Naive thymus-derived CD8-positive, alpha-beta T cell (primary cell): ENCODE results near the gene SPEG. TPM values are rescaled to one million over a fixed set of nuclear protein-coding genes. Genes with fewer than 3 reads are reported as not detected.
"Not testable (repeated sequence)": the region's sequence is repeated elsewhere in the genome, so short reads cannot be mapped to it uniquely, and the experiment has no call there.

Experiments used
- ATAC-seq, 2 donors: fragments of 150-1000 bp; cut with Tn5 transposase in 1 of 2; sonication (Bioruptor Pico), chemical (Tn5 transposase) in 1 of 2; 1 replicate in 1 of 2; 2 replicates in 1 of 2; pipeline ENCODE4 v1.10.0; 2021; ENCODE audit warnings: mild to moderate bottlenecking in 2 of 2, moderate library complexity in 2 of 2
- POLR2A ChIA-PET: fragments of 350-600 bp; sonication (Branson Sonifier 250); formaldehyde crosslinking; loops from one replicate; lab custom pipeline; 2021; ENCODE audit warnings: antibody characterized with exemption; lab: Charles Lee
- DNase-seq, 10 donors: peaks; one replicate each; pipeline versions ENCODE4 v3.0.0 to v3.0.0-alpha.2; 2020 to 2022
- H3K27ac Mint-ChIP-seq, 10 donors: one replicate each; pipeline ENCODE4 v1.8.0; 2020 to 2022; ENCODE audit warnings: mild to moderate bottlenecking in 10 of 10, mixed read lengths in 10 of 10, moderate library complexity in 4 of 10, inconsistent platforms in 1 of 10
- H3K27me3 Mint-ChIP-seq, 5 donors: one replicate each; pipeline ENCODE4 v1.8.0; 2021 to 2022; ENCODE audit warnings: mixed read lengths in 5 of 5
- H3K36me3 Mint-ChIP-seq, 3 donors: one replicate each; pipeline ENCODE4 v1.8.0; 2020 to 2022; ENCODE audit warnings: mixed read lengths in 3 of 3, mild to moderate bottlenecking in 2 of 3, inconsistent platforms in 1 of 3
- H3K4me1 Mint-ChIP-seq, 4 donors: one replicate each; pipeline ENCODE4 v1.8.0; 2021 to 2022; ENCODE audit warnings: mixed read lengths in 4 of 4
- H3K4me3 Mint-ChIP-seq, 10 donors: one replicate each; pipeline ENCODE4 v1.8.0; 2020 to 2022; ENCODE audit warnings: mild to moderate bottlenecking in 10 of 10, mixed read lengths in 10 of 10, moderate library complexity in 6 of 10, inconsistent platforms in 1 of 10
- H3K9me3 Mint-ChIP-seq, 9 donors: one replicate each; pipeline ENCODE4 v1.8.0; 2020 to 2022; ENCODE audit warnings: mixed read lengths in 9 of 9, mild to moderate bottlenecking in 3 of 9, inconsistent platforms in 1 of 9, moderate library complexity in 1 of 9
- polyA plus RNA-seq, 3 donors: library from polyadenylated mRNA; unstranded; fragments of 300-500 nt; fragmentation: Illumina TruSeq; gene quantifications; one replicate each; pipeline ENCODE4 v1.2.3, GENCODE V29; 2021
- total RNA-seq, 8 experiments: library from RNA in 2 of 8; stranded (reverse) in 2 of 8; gene quantifications; one replicate each; pipeline ENCODE4 v1.2.3 and lab custom pipeline; 2021 to 2026

The SPEG gene
- total RNA-seq: 10 to 100 TPM; 20.3 to 22.5 TPM
- 1 to 10 TPM; 1.6 to 3.0 (median 2.7) TPM for polyA plus RNA-seq
- 7.0 to 56.6 (median 38.2) reads per million in 6 experiments for total RNA-seq (lab: John Stamatoyannopoulos, UW)

GRCh38 chr2:219434718-219435525, at the start of gene SPEG:
Gene SPEG, plus strand, starts transcription at chr2:219434843. Its CDS starts 135 bp downstream, at chr2:219434978.
- Mint-ChIP-seq H3K36me3 (no peaks in the 10 kb centered on the region), H3K27ac (no peak within 1 kb of the TSS), H3K27me3 (peaks cover 0 to 21% (median 8%) of the 10 kb centered on the region in 5 donors), H3K4me3 (peak within 1 kb of the TSS in 4 of 10 donors; percentile 15 to 44 (median 42)), H3K4me1 (peaks cover 2 to 9% (median 2%) of the 10 kb centered on the region in 4 donors), H3K9me3 (no peaks in the 10 kb centered on the region)
- DNase-seq (no peak), ATAC-seq (peak; percentile 64 to 67)
- POLR2A ChIA-PET: no interaction called here

- Mint-ChIP-seq H3K27me3 (no peaks in the 10 kb centered on the region), H3K9me3 (no peaks in the 10 kb centered on the region), H3K4me1 (peaks cover 7 to 38% (median 23%) of the 10 kb centered on the region in 4 donors), H3K36me3 (peaks cover 0 to 52% (median 10%) of the 10 kb centered on the region in 3 donors), H3K4me3 (peak overlapping the region in 6 of 10 donors; percentile 12 to 45 (median 22)), H3K27ac (peak overlapping the region in 5 of 10 donors; percentile 32 to 68 (median 56))
- ATAC-seq: no peak
- DNase-seq: no peak
- POLR2A ChIA-PET: no interaction called here
Measured at GRCh38 chr2:219384859-219385258, 49.8 kb upstream of the SPEG start.

GRCh38 chr2:219385958-219386520, 48.6 kb upstream of the SPEG start:
- Mint-ChIP-seq H3K9me3 (no peaks in the 10 kb centered on the region), H3K4me1 (peaks cover 7 to 38% (median 23%) of the 10 kb centered on the region in 4 donors), H3K36me3 (peaks cover 0 to 44% (median 10%) of the 10 kb centered on the region in 3 donors), H3K27ac (peak overlapping the region in 4 of 10 donors; percentile 29 to 97 (median 85)), H3K27me3 (no peaks in the 10 kb centered on the region), H3K4me3 (peak overlapping the region in 9 of 10 donors; percentile 55 to 96 (median 94))
- POLR2A ChIA-PET: interaction anchor here (0.9 kb wide), 1 partner anchor 675 kb away, joined by 3 read pairs; the partner anchor contains the start of gene TTLL4
- no peak for DNase-seq
- ATAC-seq: no peak

- Mint-ChIP-seq H3K4me1 (peaks cover 6 to 36% (median 23%) of the 10 kb centered on the region in 4 donors), H3K36me3 (peaks cover 0 to 37% (median 7%) of the 10 kb centered on the region in 3 donors), H3K4me3 (peak overlapping the region; percentile 90 to 97 (median 94)), H3K27ac (peak overlapping the region; percentile 91 to 99 (median 96)), H3K9me3 (no peaks in the 10 kb centered on the region), H3K27me3 (no peaks in the 10 kb centered on the region)
- DNase-seq (peak in 2 of 10 donors; percentile 5 to 9), ATAC-seq (no peak)
- POLR2A ChIA-PET: interaction anchor here (0.6 to 2.5 kb wide), 7 partner anchors 10 to 1435 kb away, joined by 3 to 10 read pairs (median 9); partner anchors contain the start of genes ANKZF1, ATG9A, DNAJB2 and TTLL4
Measured at GRCh38 chr2:219386532-219387280, 47.9 kb upstream of the SPEG start.

- POLR2A ChIA-PET: interaction anchor here (0.6 to 2.5 kb wide), 24 partner anchors 9 to 1436 kb away, joined by 3 to 13 read pairs (median 4); partner anchors contain the start of genes AAMP, ABCB6, ANKZF1 and ARPC2
- H3K9me3 Mint-ChIP-seq: no peaks in the 10 kb centered on the region
- peak; percentile 58 to 68 for ATAC-seq
- peaks cover 4 to 36% (median 23%) of the 10 kb centered on the region in 4 donors for H3K4me1 Mint-ChIP-seq
- H3K27me3 Mint-ChIP-seq: no peaks in the 10 kb centered on the region
- peak within 1 kb of the TSS; percentile 90 to 97 (median 94) for H3K4me3 Mint-ChIP-seq
- H3K36me3 Mint-ChIP-seq: peaks cover 0 to 30% (median 7%) of the 10 kb centered on the region in 3 donors
- peak; percentile 83 to 98 (median 94) for DNase-seq
- peak within 1 kb of the TSS; percentile 91 to 99 (median 96) for H3K27ac Mint-ChIP-seq
Measured at GRCh38 chr2:219387306-219388120, 47.1 kb upstream of the SPEG start, which contains the start of gene DNPEP. Gene DNPEP, minus strand, starts transcription at chr2:219387912. Its CDS starts 118 bp downstream, at chr2:219387794.

GRCh38 chr2:219388121-219388906, 46.3 kb upstream of the SPEG start:
- Mint-ChIP-seq H3K9me3 (no peaks in the 10 kb centered on the region), H3K4me3 (peak overlapping the region; percentile 63 to 97 (median 75)), H3K36me3 (peaks cover 0 to 24% (median 7%) of the 10 kb centered on the region in 3 donors), H3K27me3 (peaks cover 0 to 1% (median 0%) of the 10 kb centered on the region in 5 donors), H3K4me1 (peaks cover 4 to 36% (median 22%) of the 10 kb centered on the region in 4 donors), H3K27ac (peak overlapping the region; percentile 25 to 96 (median 92))
- peak; percentile 95 to 100 (median 99) for DNase-seq
- POLR2A ChIA-PET: interaction anchor here (0.6 to 2.5 kb wide), 26 partner anchors 9 to 1172 kb away, joined by 3 to 13 read pairs (median 4); partner anchors contain the start of genes AAMP, ABCB6, ANKZF1 and ARPC2
- ATAC-seq: peak; percentile 78 to 79

GRCh38 chr2:219388907-219389156, 45.8 kb upstream of the SPEG start:
- Mint-ChIP-seq H3K9me3 (no peaks in the 10 kb centered on the region), H3K4me3 (peak overlapping the region; percentile 63 to 96 (median 75)), H3K36me3 (peaks cover 0 to 19% (median 5%) of the 10 kb centered on the region in 3 donors), H3K4me1 (peaks cover 2 to 31% (median 20%) of the 10 kb centered on the region in 4 donors), H3K27ac (peak overlapping the region; percentile 25 to 96 (median 92)), H3K27me3 (peaks cover 0 to 1% (median 0%) of the 10 kb centered on the region in 5 donors)
- no peak for DNase-seq
- POLR2A ChIA-PET: interaction anchor here (0.6 to 2.5 kb wide), 13 partner anchors 8 to 1119 kb away, joined by 3 to 13 read pairs (median 5); partner anchors contain the start of genes AAMP, ANKZF1, ATG9A and BCS1L
- ATAC-seq: no peak

- H3K36me3 Mint-ChIP-seq: peaks cover 0 to 2% (median 0%) of the 10 kb centered on the region in 3 donors
- DNase-seq: no peak
- H3K4me1 Mint-ChIP-seq: peaks cover 5 to 20% (median 14%) of the 10 kb centered on the region in 4 donors
- POLR2A ChIA-PET: no interaction called here
- no peak overlapping the region for H3K4me3 Mint-ChIP-seq
- H3K27me3 Mint-ChIP-seq: peaks cover 0 to 4% (median 0%) of the 10 kb centered on the region in 5 donors
- no peak overlapping the region for H3K27ac Mint-ChIP-seq
- no peaks in the 10 kb centered on the region for H3K9me3 Mint-ChIP-seq
- no peak for ATAC-seq
Measured at GRCh38 chr2:219392754-219393153, 41.9 kb upstream of the SPEG start.

- peaks cover 5 to 13% (median 10%) of the 10 kb centered on the region in 4 donors for H3K4me1 Mint-ChIP-seq
- H3K27ac Mint-ChIP-seq: not testable (repeated sequence)
Measured at GRCh38 chr2:219395056-219395455, 39.6 kb upstream of the SPEG start.

GRCh38 chr2:219395609-219396008, 39.0 kb upstream of the SPEG start:
- no peak overlapping the region for H3K4me3 Mint-ChIP-seq
- no peak for DNase-seq
- H3K9me3 Mint-ChIP-seq: no peaks in the 10 kb centered on the region
- H3K4me1 Mint-ChIP-seq: peaks cover 5 to 13% (median 10%) of the 10 kb centered on the region in 4 donors
- H3K27me3 Mint-ChIP-seq: peaks cover 0 to 4% (median 0%) of the 10 kb centered on the region in 5 donors
- peak overlapping the region in 2 of 10 donors; percentile 68 to 71 for H3K27ac Mint-ChIP-seq
- no peak for ATAC-seq
- POLR2A ChIA-PET: no interaction called here
- H3K36me3 Mint-ChIP-seq: peaks cover 0 to 2% (median 0%) of the 10 kb centered on the region in 3 donors

More at GRCh38 chr2:219395056-219395455, 39.6 kb upstream of the SPEG start:
- H3K4me3 Mint-ChIP-seq, H3K36me3 Mint-ChIP-seq, DNase-seq, H3K9me3 Mint-ChIP-seq, H3K27me3 Mint-ChIP-seq, POLR2A ChIA-PET, ATAC-seq: not testable (repeated sequence)
